AG04450 (cell line): ENCODE results near the gene CNDP2. TPM values are rescaled to one million over a fixed set of nuclear protein-coding genes. Genes with fewer than 3 reads are reported as not detected.

Source experiments
- CTCF ChIA-PET: fragments of 300-600, 350-600 bp; formaldehyde crosslinking; extraction: SDS; loops from one replicate; lab custom pipeline; 2022; ENCODE audit warnings: antibody characterized with exemption, inconsistent platforms; lab: Charles Lee
- POLR2A ChIA-PET: fragments of 350-600 bp; formaldehyde crosslinking; extraction: SDS; loops from one replicate; lab custom pipeline; 2021; ENCODE audit warnings: antibody characterized with exemption, inconsistent platforms; lab: Yijun Ruan, JAX
- DNase-seq: peaks from one replicate; pipeline ENCODE4 v3.0.0-alpha.2; 2011; ENCODE audit warnings: low read depth, low spot score
- H3K27ac ChIP-seq: one replicate; pipeline ENCODE4 v1.5.1; 2012; ENCODE audit warnings: low read depth, low read length, control low read depth
- H3K27me3 ChIP-seq: one replicate; pipeline ENCODE4 v1.6.0; 2012; ENCODE audit warnings: low read length; ENCODE audit not compliant: control insufficient read depth, insufficient read depth
- H3K4me3 ChIP-seq: 2 replicates; pipeline ENCODE4 v1.5.1; 2011; ENCODE audit warnings: mild to moderate bottlenecking, low read depth, low read length, control low read depth
- H3K9me3 ChIP-seq: 2 replicates; pipeline ENCODE4 v1.5.1; 2012; ENCODE audit warnings: low read length; ENCODE audit not compliant: control insufficient read depth, insufficient read depth
- CTCF ChIP-seq: IDR thresholded peaks from 2 replicates; pipeline ENCODE4 v1.5.1; 2011; ENCODE audit warnings: low read depth, low read length, control low read depth, inconsistent platforms
- polyA plus RNA-seq: library from polyadenylated mRNA; depleted of rRNA; stranded (reverse); fragments of >200 nt; gene quantifications from 2 replicates; pipeline ENCODE4 v1.2.3, GENCODE V29; 2011

The CNDP2 gene
- polyA plus RNA-seq, 1 experiment: 74.2 TPM

GRCh38 chr18:74493689-74494088 lies 2.5 kb upstream of the CNDP2 start:
- POLR2A ChIA-PET: interaction anchor here (0.6 kb wide), 1 partner anchor 76 kb away, joined by 5 read pairs; no protein-coding TSS in a partner anchor
- CTCF ChIA-PET: interaction anchor here (0.6 to 1.6 kb wide), 6 partner anchors 23 to 304 kb away, joined by 3 to 25 read pairs (median 3); no protein-coding TSS in a partner anchor
- peaks cover 13% of the 10 kb centered on the region for H3K27me3 ChIP-seq
- TF ChIP-seq CTCF: peak; percentile 52
- H3K9me3 ChIP-seq: peaks cover 4% of the 10 kb centered on the region; the same call in 1 of the 2 replicates
- H3K4me3 ChIP-seq: no peak overlapping the region
- no peak overlapping the region for H3K27ac ChIP-seq
- peak; percentile 20 for DNase-seq

GRCh38 chr18:74494514-74494913 lies 1.6 kb upstream of the CNDP2 start:
- TF ChIP-seq CTCF: no peak
- H3K9me3 ChIP-seq: peaks cover 4% of the 10 kb centered on the region; the same call in 1 of the 2 replicates
- H3K27me3 ChIP-seq: peaks cover 7% of the 10 kb centered on the region
- no peak overlapping the region for H3K4me3 ChIP-seq
- POLR2A ChIA-PET: no interaction called here
- no peak overlapping the region for H3K27ac ChIP-seq
- no peak for DNase-seq
- CTCF ChIA-PET: no interaction called here

GRCh38 chr18:74496508-74497323 lies 553 bp downstream of the CNDP2 start:
- H3K4me3 ChIP-seq: peak overlapping the region; percentile 93
- ChIA-PET CTCF (interaction anchor here (1.1 to 3.6 kb wide), 4 partner anchors 20 to 300 kb away, joined by 3 to 13 read pairs (median 4); no protein-coding TSS in a partner anchor), POLR2A (interaction anchor here (0.6 kb wide), 1 partner anchor 223 kb away, joined by 3 read pairs; no protein-coding TSS in a partner anchor)
- DNase-seq: peak; percentile 8
- peak overlapping the region; percentile 52 for H3K27ac ChIP-seq
- H3K9me3 ChIP-seq: peaks cover 4% of the 10 kb centered on the region; the same call in 1 of the 2 replicates
- H3K27me3 ChIP-seq: peaks cover 7% of the 10 kb centered on the region
- peak; percentile 15; the same call in 1 of the 2 replicates for TF ChIP-seq CTCF

- peaks cover 4% of the 10 kb centered on the region for H3K27me3 ChIP-seq
- no peak for DNase-seq
- ChIA-PET POLR2A (no interaction called here), CTCF (interaction anchor here (3.6 kb wide), 1 partner anchor 55 kb away, joined by 13 read pairs; no protein-coding TSS in a partner anchor)
- no peak overlapping the region for H3K27ac ChIP-seq
- peaks cover 1% of the 10 kb centered on the region; the same call in 1 of the 2 replicates for H3K9me3 ChIP-seq
- no peak for TF ChIP-seq CTCF
- peak overlapping the region; percentile 93 for H3K4me3 ChIP-seq
These were observed 1.1 kb downstream of the CNDP2 start for GRCh38 chr18:74497324-74497676.

GRCh38 chr18:74497778-74498177 lies 1.6 kb downstream of the CNDP2 start:
- CTCF ChIA-PET: interaction anchor here (3.6 kb wide), 1 partner anchor 54 kb away, joined by 13 read pairs; no protein-coding TSS in a partner anchor
- no peak for DNase-seq
- POLR2A ChIA-PET: no interaction called here
- no peak overlapping the region for H3K27ac ChIP-seq
- no peaks in the 10 kb centered on the region; the same call in 1 of the 2 replicates for H3K9me3 ChIP-seq
- no peaks in the 10 kb centered on the region for H3K27me3 ChIP-seq
- no peak for TF ChIP-seq CTCF
- no peak overlapping the region for H3K4me3 ChIP-seq
